ENCODE measurements around the gene TNFRSF25.
"Not testable (repeated sequence)": the region's sequence is repeated elsewhere in the genome, so short reads cannot be mapped to it uniquely, and the experiment has no call there.

TNFRSF25 gene

GRCh38 chr1:6450486-6450885 is 15.5 kb downstream of the TNFRSF25 start:
- H3K27me3 ChIP-seq (ENCODE audit: insufficient read depth, low read length, poor library complexity); H3K36me3 ChIP-seq (ENCODE audit: control insufficient read depth, insufficient read depth, low read length); H2BK120ac ChIP-seq (ENCODE audit: low read depth, low read length); H4K8ac ChIP-seq (ENCODE audit: low read depth, low read length); H3K79me2 ChIP-seq (ENCODE audit: control insufficient read depth, insufficient read depth, low read length); H3K23ac ChIP-seq (ENCODE audit: low read length); H3K56ac ChIP-seq (ENCODE audit: low read length); H2BK15ac ChIP-seq (replicated peaks; ENCODE audit: low read depth); H3K4ac ChIP-seq (ENCODE audit: low read depth, low read length); DNase-seq; H4K5ac ChIP-seq (ENCODE audit: low read length); H3K27ac ChIP-seq (ENCODE audit: low read depth, low read length); H3K79me1 ChIP-seq (ENCODE audit: low read length); H3K9ac ChIP-seq (ENCODE audit: low read length); H3K18ac ChIP-seq (ENCODE audit: low read length); H2AK5ac ChIP-seq (ENCODE audit: low read length); H3K4me2 ChIP-seq (ENCODE audit: low read length); H3K4me3 ChIP-seq (ENCODE audit: low read length); H3K4me1 ChIP-seq (ENCODE audit: control insufficient read depth, low read depth, low read length); H2BK5ac ChIP-seq (ENCODE audit: low read length): not testable (repeated sequence)
- WGBS (ENCODE audit: extremely low coverage, insufficient coverage, low lambda C conversion rate), result no CpG with 5 or more reads among the region's 10 CpGs

GRCh38 chr1:6450005-6450450 is 15.9 kb downstream of the TNFRSF25 start:
- H3K79me1 ChIP-seq (ENCODE audit: low read length), result no peaks in the 10 kb centered on the region
- no peak overlapping the region for H3K4ac ChIP-seq (ENCODE audit: low read depth, low read length)
- H3K56ac ChIP-seq (ENCODE audit: low read length), result no peak overlapping the region
- no peak overlapping the region for H3K18ac ChIP-seq (ENCODE audit: low read length)
- H3K23ac ChIP-seq (ENCODE audit: low read length), result no peak overlapping the region
- H2BK5ac ChIP-seq (ENCODE audit: low read length), result no peak overlapping the region
- no peak overlapping the region for H2BK15ac ChIP-seq (replicated peaks; ENCODE audit: low read depth)
- no peaks in the 10 kb centered on the region for H3K79me2 ChIP-seq (ENCODE audit: control insufficient read depth, insufficient read depth, low read length)
- no CpG with 5 or more reads among the region's 7 CpGs for WGBS (ENCODE audit: extremely low coverage, insufficient coverage, low lambda C conversion rate)
- H3K27ac ChIP-seq (ENCODE audit: low read depth, low read length), result no peak overlapping the region
- no peaks in the 10 kb centered on the region for H3K27me3 ChIP-seq (ENCODE audit: insufficient read depth, low read length, poor library complexity)
- H4K5ac ChIP-seq (ENCODE audit: low read length), result no peak overlapping the region
- no peaks in the 10 kb centered on the region for H3K36me3 ChIP-seq (ENCODE audit: control insufficient read depth, insufficient read depth, low read length)
- no peak for DNase-seq
- no peak overlapping the region for H2AK5ac ChIP-seq (ENCODE audit: low read length)
- H3K9ac ChIP-seq (ENCODE audit: low read length), result no peak overlapping the region
- H3K4me2 ChIP-seq (ENCODE audit: low read length), result no peak overlapping the region
- no peak overlapping the region for H3K4me3 ChIP-seq (ENCODE audit: low read length)
- H2BK120ac ChIP-seq (ENCODE audit: low read depth, low read length), result no peak overlapping the region
- no peak overlapping the region for H4K8ac ChIP-seq (ENCODE audit: low read depth, low read length)
- H3K4me1 ChIP-seq (ENCODE audit: control insufficient read depth, low read depth, low read length), result no peaks in the 10 kb centered on the region

- H3K9ac ChIP-seq (ENCODE audit: low read length), result no peak overlapping the region
- no peaks in the 10 kb centered on the region for H3K27me3 ChIP-seq (ENCODE audit: insufficient read depth, low read length, poor library complexity)
- H3K4me1 ChIP-seq (ENCODE audit: control insufficient read depth, low read depth, low read length), result no peaks in the 10 kb centered on the region
- peak; percentile 73 for DNase-seq
- H3K23ac ChIP-seq (ENCODE audit: low read length), result no peak overlapping the region
- no peak overlapping the region for H3K4me3 ChIP-seq (ENCODE audit: low read length)
- H4K5ac ChIP-seq (ENCODE audit: low read length), result no peak overlapping the region
- no peak overlapping the region for H3K18ac ChIP-seq (ENCODE audit: low read length)
- H4K8ac ChIP-seq (ENCODE audit: low read depth, low read length), result no peak overlapping the region
- no peak overlapping the region for H3K27ac ChIP-seq (ENCODE audit: low read depth, low read length)
- H3K4me2 ChIP-seq (ENCODE audit: low read length), result no peak overlapping the region
- H2BK15ac ChIP-seq (replicated peaks; ENCODE audit: low read depth), result no peak overlapping the region
- no peaks in the 10 kb centered on the region for H3K79me2 ChIP-seq (ENCODE audit: control insufficient read depth, insufficient read depth, low read length)
- H2AK5ac ChIP-seq (ENCODE audit: low read length), result no peak overlapping the region
- H3K36me3 ChIP-seq (ENCODE audit: control insufficient read depth, insufficient read depth, low read length), result no peaks in the 10 kb centered on the region
- no peak overlapping the region for H2BK5ac ChIP-seq (ENCODE audit: low read length)
- H3K56ac ChIP-seq (ENCODE audit: low read length), result no peak overlapping the region
- H3K4ac ChIP-seq (ENCODE audit: low read depth, low read length), result no peak overlapping the region
- H3K79me1 ChIP-seq (ENCODE audit: low read length), result no peaks in the 10 kb centered on the region
- no CpG with 5 or more reads among the region's 66 CpGs for WGBS (ENCODE audit: extremely low coverage, insufficient coverage, low lambda C conversion rate)
- H2BK120ac ChIP-seq (ENCODE audit: low read depth, low read length), result no peak overlapping the region
These were observed 17.0 kb downstream of the TNFRSF25 start for GRCh38 chr1:6448749-6449631.

- H3K56ac ChIP-seq (ENCODE audit: low read length), result peak overlapping the region; percentile 79
- no peaks in the 10 kb centered on the region for H3K27me3 ChIP-seq (ENCODE audit: insufficient read depth, low read length, poor library complexity)
- no peak overlapping the region for H3K18ac ChIP-seq (ENCODE audit: low read length)
- peak overlapping the region; percentile 56 for H3K4me2 ChIP-seq (ENCODE audit: low read length)
- H3K36me3 ChIP-seq (ENCODE audit: control insufficient read depth, insufficient read depth, low read length), result no peaks in the 10 kb centered on the region
- no peak overlapping the region for H2BK120ac ChIP-seq (ENCODE audit: low read depth, low read length)
- no peak overlapping the region for H3K4ac ChIP-seq (ENCODE audit: low read depth, low read length)
- H2BK5ac ChIP-seq (ENCODE audit: low read length), result no peak overlapping the region
- H3K79me2 ChIP-seq (ENCODE audit: control insufficient read depth, insufficient read depth, low read length), result no peaks in the 10 kb centered on the region
- no peak overlapping the region for H3K23ac ChIP-seq (ENCODE audit: low read length)
- no CpG with 5 or more reads among the region's 68 CpGs for WGBS (ENCODE audit: extremely low coverage, insufficient coverage, low lambda C conversion rate)
- no peak overlapping the region for H3K27ac ChIP-seq (ENCODE audit: low read depth, low read length)
- H3K4me3 ChIP-seq (ENCODE audit: low read length), result no peak overlapping the region
- peak; percentile 84 for DNase-seq
- no peaks in the 10 kb centered on the region for H3K79me1 ChIP-seq (ENCODE audit: low read length)
- no peaks in the 10 kb centered on the region for H3K4me1 ChIP-seq (ENCODE audit: control insufficient read depth, low read depth, low read length)
- H3K9ac ChIP-seq (ENCODE audit: low read length), result peak overlapping the region; percentile 44
- H2AK5ac ChIP-seq (ENCODE audit: low read length), result no peak overlapping the region
- no peak overlapping the region for H4K8ac ChIP-seq (ENCODE audit: low read depth, low read length)
- no peak overlapping the region for H2BK15ac ChIP-seq (replicated peaks; ENCODE audit: low read depth)
- H4K5ac ChIP-seq (ENCODE audit: low read length), result no peak overlapping the region
These were observed 17.9 kb downstream of the TNFRSF25 start for GRCh38 chr1:6447818-6448748.

GRCh38 chr1:6447016-6447817 is 18.8 kb downstream of the TNFRSF25 start:
- Histone ChIP-seq H4K8ac (ENCODE audit: low read depth, low read length) (no peak overlapping the region), H2BK120ac (ENCODE audit: low read depth, low read length) (no peak overlapping the region), H3K4me3 (ENCODE audit: low read length) (no peak overlapping the region), H4K5ac (ENCODE audit: low read length) (no peak overlapping the region), H3K79me1 (ENCODE audit: low read length) (no peaks in the 10 kb centered on the region), H2AK5ac (ENCODE audit: low read length) (no peak overlapping the region), H3K79me2 (ENCODE audit: control insufficient read depth, insufficient read depth, low read length) (no peaks in the 10 kb centered on the region), H3K27me3 (ENCODE audit: insufficient read depth, low read length, poor library complexity) (no peaks in the 10 kb centered on the region), H3K56ac (ENCODE audit: low read length) (peak overlapping the region; percentile 79), H3K23ac (ENCODE audit: low read length) (no peak overlapping the region), H3K18ac (ENCODE audit: low read length) (no peak overlapping the region), H3K36me3 (ENCODE audit: control insufficient read depth, insufficient read depth, low read length) (no peaks in the 10 kb centered on the region), H3K4me1 (ENCODE audit: control insufficient read depth, low read depth, low read length) (no peaks in the 10 kb centered on the region), H3K9ac (ENCODE audit: low read length) (peak overlapping the region; percentile 44), H3K4me2 (ENCODE audit: low read length) (peak overlapping the region; percentile 56), H2BK5ac (ENCODE audit: low read length) (no peak overlapping the region), H3K4ac (ENCODE audit: low read depth, low read length) (no peak overlapping the region), H3K27ac (ENCODE audit: low read depth, low read length) (no peak overlapping the region), H2BK15ac (replicated peaks; ENCODE audit: low read depth) (no peak overlapping the region)
- DNase-seq, result peak; percentile 56
- no CpG with 5 or more reads among the region's 67 CpGs for WGBS (ENCODE audit: extremely low coverage, insufficient coverage, low lambda C conversion rate)

Measured in mesendoderm (in vitro differentiated cells).